Activated CD4-positive, alpha-beta T cell treated with anti-CD3 and anti-CD28 coated beads, Interleukin-2, amount 50 U/mL, for 4 hours (primary cell): ENCODE data around the gene TBRG1.

Source experiments
- DNase-seq, 2 experiments: peaks; one replicate each; pipeline ENCODE4 v3.0.0-alpha.2; 2020

Gene TBRG1

GRCh38 chr11:124662106-124662505 lies 39.4 kb downstream of the TBRG1 start:
- DNase-seq, result no peak

GRCh38 chr11:124663861-124664260 lies 41.2 kb downstream of the TBRG1 start:
- no peak for DNase-seq

- DNase-seq, result no peak
These were observed 44.9 kb downstream of the TBRG1 start for GRCh38 chr11:124667601-124668000.

GRCh38 chr11:124669193-124669592 lies 46.5 kb downstream of the TBRG1 start:
- peak in 1 of 2 experiments; percentile 7 for DNase-seq

- DNase-seq, result peak; percentile 29 to 42
These were observed 48.1 kb downstream of the TBRG1 start for GRCh38 chr11:124670732-124671131.

GRCh38 chr11:124672536-124673215 lies 50.0 kb downstream of the TBRG1 start:
- DNase-seq, result no peak

- DNase-seq, result peak; percentile 67 to 69
These were observed 50.9 kb downstream of the TBRG1 start, which contains the start of the genes SIAE and SPA17 for GRCh38 chr11:124673333-124674167. SIAE (minus strand) TSS chr11:124673739; CDS start chr11:124673708, 31 bp downstream. SPA17 (plus strand) TSS chr11:124673904; CDS start chr11:124675265, 1,361 bp downstream.

GRCh38 chr11:124674168-124674517 lies 51.5 kb downstream of the TBRG1 start:
- DNase-seq, result no peak

- DNase-seq, result no peak
These were observed 51.9 kb downstream of the TBRG1 start for GRCh38 chr11:124674571-124674970.

- no peak for DNase-seq
These were observed 53.7 kb downstream of the TBRG1 start for GRCh38 chr11:124676386-124676785.

GRCh38 chr11:124678416-124678815 lies 55.8 kb downstream of the TBRG1 start:
- DNase-seq, result no peak

GRCh38 chr11:124681421-124681820 lies 58.8 kb downstream of the TBRG1 start:
- DNase-seq, result no peak

- DNase-seq, result no peak
These were observed 59.8 kb downstream of the TBRG1 start for GRCh38 chr11:124682443-124682842.
